ENCODE data around the gene LEP. TPM values are rescaled to one million over a fixed set of nuclear protein-coding genes. Genes with fewer than 3 reads are reported as not detected.

LEP gene
- total RNA-seq: 10 to 100 TPM in 1 of 4 donors, 1 to 10 TPM in 2, under 1 TPM in 1; 0.54 to 10.2 (median 4.2) TPM

DNA sequence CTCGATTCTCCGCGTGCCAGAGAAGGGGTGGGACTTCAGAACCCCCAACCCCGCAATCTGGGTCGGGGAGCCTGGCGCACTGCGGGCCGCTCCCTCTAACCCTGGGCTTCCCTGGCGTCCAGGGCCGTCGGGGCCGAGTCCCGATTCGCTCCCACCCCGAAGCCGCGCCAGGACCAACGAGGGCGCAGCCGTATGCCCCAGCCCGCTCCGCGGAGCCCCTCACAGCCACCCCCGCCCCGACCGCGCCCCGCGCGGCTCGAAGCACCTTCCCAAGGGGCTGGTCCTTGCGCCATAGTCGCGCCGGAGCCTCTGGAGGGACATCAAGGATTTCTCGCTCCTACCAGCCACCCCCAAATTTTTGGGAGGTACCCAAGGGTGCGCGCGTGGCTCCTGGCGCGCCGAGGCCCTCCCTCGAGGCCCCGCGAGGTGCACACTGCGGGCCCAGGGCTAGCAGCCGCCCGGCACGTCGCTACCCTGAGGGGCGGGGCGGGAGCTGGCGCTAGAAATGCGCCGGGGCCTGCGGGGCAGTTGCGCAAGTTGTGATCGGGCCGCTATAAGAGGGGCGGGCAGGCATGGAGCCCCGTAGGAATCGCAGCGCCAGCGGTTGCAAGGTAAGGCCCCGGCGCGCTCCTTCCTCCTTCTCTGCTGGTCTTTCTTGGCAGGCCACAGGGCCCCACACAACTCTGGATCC is at the start of gene LEP:
TSS of gene LEP (plus strand) at position 583 of the 691 bp plus-strand sequence. CDS start 10,741 bp downstream, outside the sequence.
- TF ChIP-seq CTCF (IDR thresholded peaks at IDR 0.05) (no peak), POLR2A (IDR thresholded peaks at IDR 0.05) (no peak)
- DNase-seq (ENCODE audit: low spot score in 2 of 2): no peak
- intact Hi-C loops (cut with DNase I; ENCODE audit: low total_unique reads): no loop called here
- 32 to 39% methylated on average over 26 to 47 of the region's 67 CpGs for WGBS, 2 donors
- H3K4me3 ChIP-seq (ENCODE audit: low read depth, poor library complexity, severe bottlenecking): no peak within 1 kb of the TSS

DNA sequence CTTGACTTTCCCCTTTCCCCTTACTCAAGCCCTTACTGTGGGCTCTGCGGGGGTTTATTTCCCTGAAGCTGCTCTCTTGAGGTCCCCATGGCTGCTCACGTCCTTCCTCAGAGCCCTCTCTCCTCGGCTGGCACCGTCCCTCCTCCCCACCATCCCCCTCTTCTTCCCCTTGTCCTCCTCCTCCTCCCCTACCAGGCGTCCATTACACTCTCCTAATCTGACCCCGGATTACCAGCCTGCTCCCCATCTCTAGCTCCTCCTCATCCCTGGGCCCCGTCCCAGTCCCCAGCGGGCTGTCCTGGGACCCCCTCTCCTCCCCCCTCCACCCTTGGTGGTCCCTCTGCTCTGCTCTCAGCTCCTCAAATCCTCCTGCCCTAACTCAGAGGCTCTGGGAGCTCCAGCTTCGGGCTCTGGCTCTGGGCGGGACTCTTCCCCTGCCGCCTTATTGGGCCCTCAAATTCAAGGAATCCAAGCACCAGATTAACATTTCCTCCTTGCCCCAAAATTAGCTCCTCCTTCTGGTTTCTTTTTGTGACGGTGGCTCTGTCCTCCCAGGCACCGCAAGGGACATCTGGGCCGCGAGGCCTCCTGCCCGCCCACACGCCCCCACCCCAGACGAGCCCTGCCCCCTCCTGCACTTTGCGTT is 48.5 kb upstream of the LEP start:
- WGBS, 2 donors: 45 to 47% methylated on average over 19 of the region's 19 CpGs
- H3K4me3 ChIP-seq (ENCODE audit: low read depth, poor library complexity, severe bottlenecking): no peak overlapping the region
- intact Hi-C loops (cut with DNase I; ENCODE audit: low total_unique reads): no loop called here
- DNase-seq (ENCODE audit: low spot score in 2 of 2): peak in 1 of 2 donors; percentile 3
- TF ChIP-seq POLR2A (IDR thresholded peaks at IDR 0.05) (no peak), CTCF (IDR thresholded peaks at IDR 0.05) (no peak)

- DNase-seq (ENCODE audit: low spot score in 2 of 2): no peak
- no peak for TF ChIP-seq CTCF (IDR thresholded peaks at IDR 0.05)
- TF ChIP-seq POLR2A (IDR thresholded peaks at IDR 0.05): no peak
- intact Hi-C loops (cut with DNase I; ENCODE audit: low total_unique reads): no loop called here
- no peak overlapping the region for H3K4me3 ChIP-seq (ENCODE audit: low read depth, poor library complexity, severe bottlenecking)
- WGBS, 2 donors: 67 to 70% methylated on average over 3 of the region's 3 CpGs
These were observed 46.4 kb upstream of the LEP start for GRCh38 chr7:128194533-128195282.

DNA sequence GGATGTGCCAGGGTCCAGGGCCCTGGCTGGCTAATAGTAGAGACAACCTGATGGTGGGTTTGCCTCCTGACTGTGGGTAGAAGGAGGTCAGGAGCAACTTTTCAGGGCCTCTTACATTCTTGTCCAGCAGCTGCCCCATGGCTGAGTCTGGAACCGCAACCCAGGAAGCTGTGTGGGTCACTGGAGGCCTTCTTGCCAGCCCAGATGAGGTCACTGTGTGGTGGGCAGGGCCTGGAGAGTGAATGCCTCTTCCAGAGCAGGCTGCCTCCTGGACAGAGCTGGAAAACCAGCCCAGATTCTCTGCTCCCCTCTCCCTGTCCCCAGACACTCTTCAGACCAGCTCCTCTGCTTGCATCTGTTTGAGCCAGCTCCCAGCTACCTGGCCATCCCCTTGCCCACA is 43.5 kb upstream of the LEP start:
- intact Hi-C loops (cut with DNase I; ENCODE audit: low total_unique reads): no loop called here
- 69% methylated on average over 1 of the region's 1 CpG; no CpG with 5 or more reads in 1 of the 2 donors for WGBS, 2 donors

More for the DNA sequence above, 43.5 kb upstream of the LEP start:
- no peak for TF ChIP-seq POLR2A (IDR thresholded peaks at IDR 0.05)
- no peak for TF ChIP-seq CTCF (IDR thresholded peaks at IDR 0.05)
- H3K4me3 ChIP-seq (ENCODE audit: low read depth, poor library complexity, severe bottlenecking): no peak overlapping the region
- peak in 1 of 2 donors; percentile 42 for DNase-seq (ENCODE audit: low spot score in 2 of 2)
